GM18505 (cell line): Measurements from ENCODE around the gene DCAF11.

Experiments
- ATAC-seq: cut with Tn5 transposase; IDR thresholded peaks from one replicate; pipeline ENCODE4 v1.9.1; 2021; ENCODE audit not compliant: unreplicated experiment
- POLR2A ChIP-seq: IDR thresholded peaks from 4 replicates; pipeline ENCODE4 v1.6.1; 2011; ENCODE audit warnings: borderline replicate concordance; ENCODE audit not compliant: insufficient read depth, insufficient read length; ENCODE audit errors: extremely low read depth

Gene DCAF11

GRCh38 chr14:24114532-24115421, at the start of gene DCAF11, which contains the start of gene NRL:
Gene DCAF11 (plus strand): TSS chr14:24114777. CDS start chr14:24115595, 818 bp downstream.
Gene NRL (minus strand): TSS chr14:24114949. CDS start chr14:24082848, 32,101 bp downstream.
- ATAC-seq: peak; percentile 80
- TF ChIP-seq POLR2A: peak; percentile 72

- TF ChIP-seq POLR2A: no peak
- ATAC-seq: no peak
Observed at GRCh38 chr14:24064856-24065255, 49.7 kb upstream of the DCAF11 start.

- TF ChIP-seq POLR2A: no peak
- ATAC-seq: no peak
Observed at GRCh38 chr14:24065408-24065807, 49.2 kb upstream of the DCAF11 start.

- no peak for ATAC-seq
- TF ChIP-seq POLR2A: no peak
Observed at GRCh38 chr14:24066496-24067132, 48.0 kb upstream of the DCAF11 start.

- no peak for ATAC-seq
- TF ChIP-seq POLR2A: no peak
Observed at GRCh38 chr14:24067133-24068082, 47.2 kb upstream of the DCAF11 start.

GRCh38 chr14:24068711-24069410, 45.7 kb upstream of the DCAF11 start:
- no peak for TF ChIP-seq POLR2A
- ATAC-seq: no peak

GRCh38 chr14:24069411-24069735, 45.2 kb upstream of the DCAF11 start:
- ATAC-seq: no peak

GRCh38 chr14:24070285-24071143, 44.1 kb upstream of the DCAF11 start:
- no peak for TF ChIP-seq POLR2A
- ATAC-seq: no peak

More at GRCh38 chr14:24069411-24069735, 45.2 kb upstream of the DCAF11 start:
- no peak for TF ChIP-seq POLR2A

- no peak for ATAC-seq
- TF ChIP-seq POLR2A: no peak
Observed at GRCh38 chr14:24071144-24071697, 43.4 kb upstream of the DCAF11 start, which contains the start of gene CPNE6. Gene CPNE6 (plus strand): TSS chr14:24071562. CDS start chr14:24072937, 1,375 bp downstream.

- no peak for TF ChIP-seq POLR2A
- no peak for ATAC-seq
Observed at GRCh38 chr14:24071836-24072430, 42.6 kb upstream of the DCAF11 start.

- no peak for TF ChIP-seq POLR2A
- no peak for ATAC-seq
Observed at GRCh38 chr14:24072436-24072835, 42.1 kb upstream of the DCAF11 start.
